Stimulated activated CD8-positive, alpha-beta memory T cell treated with anti-CD3 and anti-CD28 coated beads, Interleukin-7, amount 100 ng/mL, for 1 hour (primary cell): Measurements from ENCODE around the gene INPP5A.
"Not testable (repeated sequence)": the region's sequence is repeated elsewhere in the genome, so short reads cannot be mapped to it uniquely, and the experiment has no call there.

Experiments used
- DNase-seq, 2 donors: peaks; one replicate each; pipeline ENCODE4 v3.0.0-alpha.2; 2020; ENCODE audit warnings: low read depth in 2 of 2

The INPP5A gene

DNA sequence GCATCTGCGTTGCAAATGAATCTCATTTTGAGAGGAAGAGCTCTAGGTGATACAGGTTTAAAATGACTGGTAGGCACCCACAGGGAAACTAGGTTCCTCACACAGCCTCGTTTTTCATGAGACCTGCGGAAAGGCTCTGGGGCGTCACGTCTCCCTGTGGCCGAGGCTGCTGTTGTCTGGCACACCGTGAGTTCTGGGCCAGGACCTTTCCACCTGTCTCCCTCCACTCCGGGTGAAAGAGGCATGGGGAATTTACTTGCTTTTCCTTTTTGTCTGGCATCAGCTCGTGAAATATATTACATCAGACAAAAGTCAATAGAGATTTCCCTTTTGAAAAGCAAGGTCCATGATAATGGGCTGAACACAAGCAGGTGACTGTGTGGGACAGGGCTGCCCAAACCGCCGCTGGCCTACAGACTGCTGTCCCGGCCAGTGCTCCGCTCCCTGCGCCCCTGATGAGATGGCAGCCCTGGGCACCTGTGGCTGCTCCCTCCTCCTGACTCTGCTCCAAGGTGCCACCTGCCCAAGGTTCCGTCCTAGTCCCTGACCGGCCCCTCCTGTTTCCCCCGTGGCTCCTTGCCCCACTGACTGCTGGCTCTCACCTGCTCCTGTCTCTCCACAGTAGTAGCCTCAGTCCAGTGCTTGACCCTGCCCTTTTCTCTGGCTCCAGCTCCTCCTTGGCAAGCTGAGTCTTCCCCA is 138.8 kb downstream of the INPP5A start:
- DNase-seq = no peak

DNA sequence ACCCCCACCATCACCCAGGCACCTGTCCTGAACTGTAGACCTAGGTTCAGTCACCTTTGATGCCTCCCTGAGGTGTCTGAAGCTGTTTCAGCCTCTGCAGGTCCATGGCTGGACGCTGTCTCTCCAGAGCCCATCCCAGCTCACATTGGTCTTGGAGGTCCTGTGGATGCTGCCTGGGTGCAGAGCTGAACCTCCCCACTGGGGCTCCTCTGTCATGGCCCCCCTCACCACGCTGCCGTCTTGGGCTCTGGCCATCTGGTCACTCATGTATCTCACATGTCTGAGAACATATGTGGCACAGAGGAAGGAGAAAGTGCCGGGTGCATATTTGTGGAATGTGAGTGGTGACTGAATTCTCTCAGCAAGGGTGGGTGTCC is 139.5 kb downstream of the INPP5A start:
- no peak for DNase-seq

DNA sequence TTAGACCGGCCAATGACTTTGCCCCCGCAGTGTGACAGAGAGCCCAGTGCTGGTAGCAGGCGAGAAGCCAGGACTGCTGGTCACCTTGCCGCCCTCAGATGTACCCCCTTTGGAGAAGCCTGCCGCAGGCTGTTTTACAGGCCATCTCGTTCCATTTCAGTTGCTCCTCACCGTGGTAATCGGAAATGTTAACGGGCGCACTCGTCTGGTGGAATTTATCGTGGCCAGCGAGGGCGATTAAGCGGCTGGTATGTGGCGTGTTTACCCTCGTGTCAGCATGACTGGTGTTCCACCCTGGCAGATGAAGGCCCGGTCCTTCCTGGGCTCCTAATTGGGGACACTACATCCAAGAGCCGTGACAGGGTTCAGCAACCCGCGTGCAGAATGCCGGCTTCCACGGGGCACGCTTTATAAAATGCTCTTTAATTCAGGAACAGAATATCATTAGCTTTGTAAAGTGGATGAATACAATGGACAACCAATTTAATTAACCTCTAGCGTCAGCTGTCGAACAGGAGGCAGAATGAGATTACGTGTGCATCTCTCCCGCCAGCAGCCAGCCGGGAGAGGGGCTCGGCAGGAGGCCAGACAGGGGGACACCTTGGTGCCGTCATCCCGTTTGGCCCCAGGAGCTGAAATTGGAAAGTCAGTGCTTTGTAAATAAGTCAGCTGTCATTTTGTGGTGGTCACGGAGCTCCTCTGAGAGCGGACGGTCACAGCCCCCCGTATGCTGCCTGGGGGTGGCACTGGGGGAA is 140.1 kb downstream of the INPP5A start:
- no peak for DNase-seq

- no peak for DNase-seq
These were observed 141.0 kb downstream of the INPP5A start for GRCh38 chr10:132678436-132679216.

DNA sequence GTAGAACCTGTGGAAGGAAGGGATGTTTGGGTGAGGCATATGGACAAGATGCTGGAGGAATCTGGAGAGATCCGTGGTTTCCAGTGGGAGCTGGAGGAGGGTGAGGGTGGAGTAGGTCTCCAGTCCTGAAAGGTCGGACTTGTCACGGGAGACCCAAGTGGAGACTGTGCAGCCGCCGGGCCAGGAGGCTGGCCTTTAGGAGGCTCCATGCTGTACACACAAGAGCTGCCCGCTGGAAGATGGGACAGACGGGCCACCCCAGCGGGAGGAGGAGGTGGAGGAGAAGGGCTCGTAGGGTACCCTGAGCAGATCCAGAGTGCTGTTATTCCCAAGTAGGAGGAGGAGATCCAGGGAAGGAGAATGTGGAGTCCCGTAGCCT is 141.6 kb downstream of the INPP5A start:
- DNase-seq = no peak

DNA sequence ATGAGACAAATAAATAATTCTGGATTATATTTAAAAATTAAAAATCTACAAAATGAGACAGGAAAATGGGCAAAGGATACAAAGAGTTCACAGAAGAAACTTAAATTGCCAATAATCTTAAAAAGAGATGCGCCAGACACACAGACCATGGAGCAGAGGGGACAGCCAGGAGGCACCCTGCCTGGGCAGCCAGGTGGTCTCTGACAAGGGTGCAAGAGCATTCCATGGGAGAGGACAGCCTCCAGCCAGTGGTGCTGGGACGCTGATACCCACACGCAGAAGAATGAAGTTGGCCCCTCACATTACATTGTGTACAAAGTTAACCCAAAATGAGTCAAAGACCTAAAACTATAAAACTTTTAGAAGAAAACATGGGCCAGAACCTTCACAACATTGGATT is 142.1 kb downstream of the INPP5A start:
- DNase-seq = no peak

DNA sequence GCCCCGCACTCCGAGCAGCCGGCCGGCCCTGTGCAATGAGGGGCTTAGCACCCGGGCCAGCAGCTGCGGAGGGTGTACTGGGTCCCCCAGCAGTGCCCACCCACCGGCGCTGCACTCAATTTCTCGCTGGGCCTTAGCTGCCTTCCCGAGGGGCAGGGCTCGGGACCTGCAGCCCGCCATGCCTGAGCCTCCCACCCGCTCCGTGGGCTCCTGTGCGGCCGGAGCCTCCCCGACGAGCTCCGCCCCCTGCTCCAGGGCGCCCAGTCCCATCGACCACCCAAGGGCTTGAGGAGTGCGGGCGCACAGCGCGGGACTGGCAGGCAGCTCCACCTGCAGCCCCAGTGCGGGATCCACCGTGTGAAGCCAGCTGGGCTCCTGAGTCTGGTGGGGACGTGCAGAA is 143.2 kb downstream of the INPP5A start:
- DNase-seq = not testable (repeated sequence)

GRCh38 chr10:132681858-132682755 is 144.5 kb downstream of the INPP5A start:
- no peak for DNase-seq

- no peak for DNase-seq
These were observed 146.7 kb downstream of the INPP5A start for GRCh38 chr10:132684164-132684891.

DNA sequence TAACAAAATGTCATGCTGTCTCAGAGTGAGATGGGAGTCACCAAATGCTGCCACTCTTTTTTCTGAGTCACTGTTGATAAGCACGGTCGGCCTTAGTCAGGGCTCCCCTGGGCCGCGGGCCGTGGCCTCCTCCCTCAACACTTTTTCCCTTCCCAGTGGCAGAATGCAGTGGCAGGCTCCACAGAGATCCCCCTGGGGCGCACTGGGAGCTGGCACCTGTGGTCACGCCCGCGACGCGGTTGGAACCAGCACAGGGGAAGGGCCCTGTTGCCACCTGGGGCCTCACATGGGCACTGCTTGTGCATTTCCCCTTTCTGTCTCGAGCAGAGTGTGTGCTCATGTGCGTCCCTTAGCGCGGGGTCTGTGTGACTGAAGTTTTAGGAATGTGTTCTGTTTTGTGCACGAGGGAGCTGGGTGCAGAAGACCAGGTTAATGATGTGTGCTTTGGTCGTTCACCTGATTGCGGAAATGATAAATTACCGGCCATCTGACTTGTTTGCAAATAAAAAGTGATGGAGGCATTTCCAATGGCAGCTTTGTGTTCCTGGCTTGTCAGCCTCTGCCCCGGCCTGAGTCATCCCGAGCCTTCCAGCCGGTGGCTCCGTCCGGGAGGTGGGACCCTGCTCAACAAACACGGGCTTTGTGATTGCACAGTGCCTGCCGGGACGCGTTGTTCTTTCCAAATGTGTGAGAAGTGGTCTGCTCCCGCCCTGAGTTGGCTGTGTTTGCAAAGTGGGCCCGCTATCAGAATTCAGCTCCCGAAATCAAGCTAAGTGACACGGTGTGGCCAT is 147.7 kb downstream of the INPP5A start:
- no peak for DNase-seq

DNA sequence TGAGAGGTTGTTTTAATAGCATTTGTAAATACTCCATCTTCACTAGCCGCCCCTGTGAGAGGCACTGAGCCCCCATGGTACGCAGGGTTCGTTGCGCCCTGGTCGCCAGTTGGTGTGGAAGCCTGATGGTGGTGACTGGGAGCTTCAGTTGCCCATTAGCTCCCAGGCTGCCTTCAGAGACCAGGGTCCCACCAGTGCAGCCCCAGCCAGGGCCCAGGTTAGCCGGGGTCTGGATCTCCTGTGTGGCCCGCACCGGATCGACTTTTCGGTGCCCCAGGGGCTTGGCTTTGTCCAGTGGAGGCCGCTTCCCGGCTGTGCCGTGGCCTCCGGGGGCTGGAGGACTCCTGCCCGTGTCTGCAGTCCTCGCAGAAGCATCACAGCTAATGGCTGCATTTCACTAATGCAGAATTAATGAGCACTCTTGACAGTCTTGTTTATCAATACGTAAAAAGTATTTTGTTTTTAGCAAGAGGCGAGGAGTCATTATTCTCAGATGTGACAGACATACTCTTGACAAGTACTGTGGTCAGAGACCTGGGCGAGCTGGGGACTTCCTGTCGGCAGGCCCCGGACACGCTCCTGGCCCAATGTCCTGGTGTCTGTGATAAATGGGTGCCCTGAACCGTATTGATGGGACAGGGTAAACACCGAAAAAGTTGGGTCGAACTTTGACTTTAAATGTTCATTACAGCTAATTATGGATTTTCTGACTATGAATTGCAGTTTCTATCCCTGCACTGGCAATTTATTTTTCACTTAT is 148.5 kb downstream of the INPP5A start:
- no peak for DNase-seq

DNA sequence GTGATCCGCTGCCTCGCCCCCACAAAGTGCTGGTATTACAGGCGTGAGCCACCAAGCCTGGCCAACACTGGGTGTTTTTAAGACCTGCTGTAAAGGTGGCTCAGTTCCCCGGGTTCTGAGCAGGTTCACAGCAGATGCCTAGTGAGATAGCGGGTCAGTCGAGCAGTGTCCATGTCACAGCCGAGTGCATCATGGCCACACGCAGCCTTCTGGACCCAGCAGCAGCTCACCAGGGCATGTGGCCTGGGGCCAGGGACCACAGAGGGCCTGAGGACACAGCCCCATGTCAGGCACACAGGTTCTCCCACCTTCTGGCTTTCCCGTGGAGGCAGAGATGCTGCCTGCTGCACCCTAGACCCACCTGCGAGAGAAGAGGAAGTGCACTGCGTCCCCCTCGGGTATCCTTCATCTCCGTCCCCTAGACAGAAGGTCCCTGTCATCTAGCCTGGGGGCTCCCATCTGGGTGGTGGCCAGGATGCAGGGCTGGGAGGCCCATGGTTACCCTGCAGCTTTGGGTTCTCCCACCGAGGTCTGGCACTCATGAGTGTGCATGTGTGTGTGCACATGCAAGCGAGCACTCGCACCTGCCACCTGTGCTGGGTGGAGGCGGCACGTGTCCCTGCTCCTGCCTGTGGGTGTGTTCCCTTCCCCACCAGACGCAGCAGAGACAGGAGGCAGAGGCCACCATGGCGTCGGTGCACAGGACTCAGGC is 149.8 kb downstream of the INPP5A start:
- no peak for DNase-seq

GRCh38 chr10:132687893-132688579 is 150.4 kb downstream of the INPP5A start:
- DNase-seq = no peak

DNA sequence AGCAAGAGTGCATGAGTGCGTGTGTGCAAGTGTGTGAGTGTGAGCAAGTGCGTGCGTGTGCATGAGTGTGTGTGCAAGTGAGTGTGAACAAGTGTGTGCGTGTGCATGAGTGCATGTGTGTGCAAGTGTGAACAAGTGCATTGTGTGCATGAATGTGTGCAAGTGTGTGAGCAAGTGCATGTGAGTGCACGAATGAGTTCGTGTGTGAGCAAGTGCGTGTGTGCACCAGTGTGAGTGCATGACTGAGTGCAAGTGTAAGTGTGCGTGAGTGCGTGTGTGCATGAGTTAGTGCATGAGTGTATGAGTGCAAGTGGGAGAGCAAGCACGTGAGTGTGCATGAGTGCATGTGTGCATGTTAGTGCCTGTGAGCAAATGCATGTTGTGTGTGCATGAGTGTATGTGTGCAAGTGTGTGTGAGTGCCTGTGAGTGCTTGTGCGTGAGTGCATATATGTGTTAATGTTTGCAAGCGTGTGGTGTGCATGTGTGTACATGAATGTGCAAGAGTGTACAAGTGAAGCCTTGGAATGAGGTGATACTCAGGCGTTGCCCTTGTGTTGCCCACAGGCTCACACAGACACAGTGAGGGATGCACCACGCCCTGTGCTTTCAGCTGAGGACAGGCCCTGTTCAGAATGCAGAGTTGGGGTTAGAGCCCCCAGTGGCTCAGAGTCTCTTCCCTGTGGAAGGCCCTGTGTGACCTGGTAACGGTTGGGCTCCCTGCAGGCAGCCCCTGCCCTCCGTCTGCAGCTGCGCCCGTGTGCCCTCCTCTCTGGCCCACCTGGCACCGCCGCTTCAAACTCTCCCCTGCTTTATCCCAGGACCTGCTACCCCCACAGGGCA is 151.2 kb downstream of the INPP5A start:
- no peak for DNase-seq

- DNase-seq = no peak
These were observed 152.3 kb downstream of the INPP5A start for GRCh38 chr10:132689721-132690360.

DNA sequence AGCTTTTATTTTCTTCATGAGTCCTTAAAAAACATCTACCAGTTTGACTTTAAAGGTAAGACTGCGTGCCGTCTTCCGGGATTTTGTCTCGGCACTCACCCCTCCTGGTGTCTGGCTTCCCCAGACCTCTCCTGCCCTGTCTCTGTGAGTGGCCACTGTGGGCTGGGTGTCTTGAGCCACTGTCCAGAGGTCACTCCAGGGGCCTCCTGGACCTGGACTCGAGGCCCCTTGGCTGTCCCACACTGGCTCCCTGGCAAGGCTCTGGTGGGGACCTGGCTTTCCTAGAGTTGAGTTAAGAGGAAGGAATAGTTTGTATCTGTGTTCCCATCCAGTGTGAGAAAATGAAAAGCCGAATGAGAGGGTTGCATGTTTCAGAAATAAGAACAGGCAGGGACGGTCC is 152.8 kb downstream of the INPP5A start:
- DNase-seq = no peak
